Measurements from ENCODE around the gene EFCAB9. TPM values are rescaled to one million over a fixed set of nuclear protein-coding genes. Genes with fewer than 3 reads are reported as not detected.

EFCAB9 gene
- total RNA-seq, 1 donor from 2014 or later: not detected

DNA sequence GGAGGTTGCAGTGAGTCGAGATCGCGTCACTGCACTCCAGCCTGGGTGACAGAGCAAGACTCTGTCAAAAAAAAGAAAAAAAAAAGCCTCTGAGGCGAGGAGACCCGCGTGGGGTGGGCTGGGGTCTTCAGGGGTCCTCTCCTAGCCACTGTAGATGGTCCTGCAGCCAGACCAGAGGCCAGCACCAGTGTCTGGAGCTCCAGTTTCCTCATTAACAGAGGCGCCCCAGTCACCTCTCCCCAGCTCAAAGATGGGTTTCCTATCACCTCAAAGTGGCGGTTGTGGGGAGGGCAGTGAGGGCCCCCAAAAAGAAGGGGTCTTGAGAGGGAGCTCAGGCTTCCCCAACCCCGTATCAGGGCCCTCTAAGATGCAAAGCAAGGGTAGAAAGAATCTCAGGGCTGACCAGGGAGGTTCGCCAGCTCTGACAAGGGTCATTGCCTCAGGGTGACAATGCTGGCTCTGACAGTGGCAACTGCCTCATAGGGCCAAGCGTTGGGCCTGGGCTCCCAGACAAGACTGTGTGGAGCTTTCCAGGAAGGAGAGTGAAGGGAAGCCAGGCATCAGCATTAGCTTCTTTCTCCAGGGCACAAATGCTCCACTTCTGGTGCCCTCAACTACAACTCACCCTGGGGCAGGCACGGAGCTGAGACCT is 20.9 kb upstream of the EFCAB9 start:
- no peak overlapping the region for H3K27ac ChIP-seq
- TF ChIP-seq, protein P1, sequence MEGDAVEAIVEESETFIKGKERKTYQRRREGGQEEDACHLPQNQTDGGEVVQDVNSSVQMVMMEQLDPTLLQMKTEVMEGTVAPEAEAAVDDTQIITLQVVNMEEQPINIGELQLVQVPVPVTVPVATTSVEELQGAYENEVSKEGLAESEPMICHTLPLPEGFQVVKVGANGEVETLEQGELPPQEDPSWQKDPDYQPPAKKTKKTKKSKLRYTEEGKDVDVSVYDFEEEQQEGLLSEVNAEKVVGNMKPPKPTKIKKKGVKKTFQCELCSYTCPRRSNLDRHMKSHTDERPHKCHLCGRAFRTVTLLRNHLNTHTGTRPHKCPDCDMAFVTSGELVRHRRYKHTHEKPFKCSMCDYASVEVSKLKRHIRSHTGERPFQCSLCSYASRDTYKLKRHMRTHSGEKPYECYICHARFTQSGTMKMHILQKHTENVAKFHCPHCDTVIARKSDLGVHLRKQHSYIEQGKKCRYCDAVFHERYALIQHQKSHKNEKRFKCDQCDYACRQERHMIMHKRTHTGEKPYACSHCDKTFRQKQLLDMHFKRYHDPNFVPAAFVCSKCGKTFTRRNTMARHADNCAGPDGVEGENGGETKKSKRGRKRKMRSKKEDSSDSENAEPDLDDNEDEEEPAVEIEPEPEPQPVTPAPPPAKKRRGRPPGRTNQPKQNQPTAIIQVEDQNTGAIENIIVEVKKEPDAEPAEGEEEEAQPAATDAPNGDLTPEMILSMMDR (IDR thresholded peaks at IDR 0.05): no peak
- no peaks in the 10 kb centered on the region for H3K9me3 ChIP-seq
- H3K4me1 ChIP-seq: peaks cover 80% of the 10 kb centered on the region
- DNase-seq: no peak
- H3K27me3 ChIP-seq (ENCODE audit: low read depth): no peaks in the 10 kb centered on the region
- intact Hi-C loops (cut with DNase I): loop anchor here (10.0 kb wide), 1 partner anchor 58 kb away; no protein-coding TSS in a partner anchor
- no peak for ATAC-seq
- H3K4me3 ChIP-seq: no peak overlapping the region
- no peaks in the 10 kb centered on the region for H3K36me3 ChIP-seq

DNA sequence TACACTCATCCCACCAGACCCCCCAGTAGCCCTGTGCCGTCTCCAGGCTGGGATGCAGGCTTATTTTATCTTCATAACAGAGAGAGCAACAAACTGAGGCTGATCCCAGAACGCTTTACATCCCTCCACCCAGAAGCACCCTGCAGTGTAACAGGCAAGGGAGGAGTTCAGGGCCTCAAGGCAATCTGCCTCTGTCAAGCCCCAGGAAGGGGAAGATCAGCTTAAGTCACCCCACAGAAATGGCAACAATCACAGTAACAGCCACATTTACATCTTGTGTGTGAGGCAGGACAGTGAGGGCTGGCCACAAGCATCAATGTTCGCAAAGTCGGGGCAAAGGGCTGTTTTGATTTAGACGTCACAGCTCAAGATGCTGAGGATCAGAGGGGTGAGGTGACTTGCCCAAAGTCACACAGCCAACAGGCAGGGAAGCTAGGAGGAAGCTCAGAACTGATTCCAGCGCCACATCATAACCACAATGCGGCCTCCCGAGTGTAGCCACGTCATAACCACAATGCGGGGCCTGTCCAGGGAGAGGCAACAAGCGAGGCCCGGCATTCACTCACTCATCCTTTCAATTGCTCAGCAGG is 20.3 kb upstream of the EFCAB9 start:
- ATAC-seq: peak; percentile 18 to 34
- Histone ChIP-seq H3K4me1 (peaks cover 80% of the 10 kb centered on the region), H3K4me3 (peak overlapping the region; percentile 45), H3K27me3 (ENCODE audit: low read depth) (no peaks in the 10 kb centered on the region), H3K27ac (peak overlapping the region; percentile 73), H3K36me3 (no peaks in the 10 kb centered on the region), H3K9me3 (no peaks in the 10 kb centered on the region)
- DNase-seq: peak; percentile 64
- TF ChIP-seq, protein P1 (IDR thresholded peaks at IDR 0.05): no peak
- intact Hi-C loops (cut with DNase I): loop anchor here (10.0 kb wide), 1 partner anchor 59 kb away; no protein-coding TSS in a partner anchor

DNA sequence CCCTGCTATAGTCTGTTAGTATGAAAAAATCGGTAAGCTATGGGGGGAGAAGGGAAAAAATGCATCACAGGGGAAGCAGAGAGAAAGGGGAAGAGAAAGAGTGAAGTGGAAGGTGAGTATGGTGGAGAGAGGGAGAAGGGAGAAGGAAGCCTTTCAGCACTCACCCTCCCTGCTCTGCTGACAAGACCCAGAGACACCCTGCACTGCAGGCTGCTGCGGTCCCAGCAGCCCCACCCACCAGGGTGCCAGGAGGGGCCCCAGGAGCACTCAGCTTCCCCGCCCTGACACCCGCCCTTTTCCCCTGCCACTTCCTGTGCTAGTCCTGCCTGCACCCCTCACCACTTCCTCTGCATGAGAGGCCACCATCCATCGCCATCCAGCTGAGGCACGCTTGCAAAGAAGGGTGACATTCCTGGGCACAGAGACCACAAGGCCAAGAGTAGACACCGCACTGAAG is 18.7 kb upstream of the EFCAB9 start:
- ATAC-seq (peak; percentile 72 to 87), DNase-seq (peak; percentile 86)
- Histone ChIP-seq H3K27me3 (ENCODE audit: low read depth) (no peaks in the 10 kb centered on the region), H3K9me3 (no peaks in the 10 kb centered on the region), H3K27ac (peak overlapping the region; percentile 73), H3K4me1 (peaks cover 80% of the 10 kb centered on the region), H3K36me3 (no peaks in the 10 kb centered on the region), H3K4me3 (peak overlapping the region; percentile 45)
- intact Hi-C loops (cut with DNase I): loop anchor here (10.0 kb wide), 1 partner anchor 60 kb away; no protein-coding TSS in a partner anchor
- TF ChIP-seq, protein P1 (IDR thresholded peaks at IDR 0.05): no peak

DNA sequence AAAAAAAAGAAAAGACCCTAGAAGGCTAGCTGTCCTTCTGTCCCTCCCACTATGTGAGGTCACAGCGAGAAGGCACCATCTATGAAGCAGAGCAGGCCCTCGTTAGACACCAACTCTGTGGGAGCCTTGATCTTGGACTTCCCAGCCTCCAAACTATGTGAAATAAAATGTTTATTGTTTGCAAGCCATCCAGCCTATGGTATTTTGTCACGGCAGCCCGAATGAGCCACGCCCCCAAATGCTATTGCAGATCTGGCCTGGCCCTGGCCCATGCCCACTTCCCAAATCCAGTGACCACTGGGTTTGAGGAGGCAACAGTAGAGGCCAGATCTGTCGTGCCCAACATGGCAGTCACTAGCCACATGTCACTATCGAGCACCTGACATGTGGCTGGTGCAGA is 16.8 kb upstream of the EFCAB9 start:
- TF ChIP-seq, protein P1 (IDR thresholded peaks at IDR 0.05): no peak
- Histone ChIP-seq H3K4me3 (no peak overlapping the region), H3K9me3 (no peaks in the 10 kb centered on the region), H3K4me1 (peaks cover 83% of the 10 kb centered on the region), H3K27ac (no peak overlapping the region), H3K36me3 (no peaks in the 10 kb centered on the region), H3K27me3 (ENCODE audit: low read depth) (no peaks in the 10 kb centered on the region)
- ATAC-seq (no peak), DNase-seq (no peak)
- intact Hi-C loops (cut with DNase I): loop anchor here (10.0 kb wide), 1 partner anchor 62 kb away; no protein-coding TSS in a partner anchor

DNA sequence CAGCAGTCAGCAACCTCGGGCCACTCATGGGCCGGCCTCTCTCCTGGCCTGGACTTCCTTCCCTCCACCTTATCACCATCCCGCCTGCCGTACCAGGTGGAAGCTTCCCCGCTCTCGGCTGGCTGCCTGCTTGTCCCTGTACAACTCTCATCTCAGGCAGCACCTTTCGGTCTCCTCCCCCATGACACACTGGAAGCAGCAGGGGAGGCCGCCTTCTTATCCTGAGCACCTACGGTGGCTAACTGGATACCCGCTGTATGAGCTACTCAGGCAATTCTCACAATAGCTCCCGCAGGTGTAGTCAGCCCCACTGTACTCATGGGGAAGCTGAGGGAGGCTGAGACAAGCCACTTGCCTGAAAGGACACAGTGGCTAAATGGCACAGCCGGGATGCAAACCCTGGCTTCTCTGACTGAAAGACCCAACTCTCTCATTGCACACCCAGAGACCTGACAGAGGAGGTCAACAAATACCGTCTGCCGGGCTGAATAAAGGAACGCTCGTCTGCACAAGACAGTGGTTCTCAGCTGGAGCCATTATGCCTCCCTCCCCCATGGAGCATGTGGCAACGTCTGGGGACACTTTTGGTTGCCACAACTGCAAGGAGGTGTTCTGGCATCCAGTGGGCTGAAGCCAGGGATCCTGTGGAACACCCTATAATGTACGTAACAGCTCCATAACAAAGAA is 15.5 kb upstream of the EFCAB9 start:
- DNase-seq: no peak
- H3K27ac ChIP-seq: peak overlapping the region; percentile 60
- H3K27me3 ChIP-seq (ENCODE audit: low read depth): no peaks in the 10 kb centered on the region
- intact Hi-C loops (cut with DNase I): loop anchor here (10.0 kb wide), 1 partner anchor 64 kb away; no protein-coding TSS in a partner anchor
- no peaks in the 10 kb centered on the region for H3K36me3 ChIP-seq
- peaks cover 81% of the 10 kb centered on the region for H3K4me1 ChIP-seq
- TF ChIP-seq, protein P1 (IDR thresholded peaks at IDR 0.05): no peak
- no peaks in the 10 kb centered on the region for H3K9me3 ChIP-seq
- no peak for ATAC-seq
- H3K4me3 ChIP-seq: no peak overlapping the region
